CMK (cell line): Measurements from ENCODE around the gene BMI1.

Experiments used
- DNase-seq: peaks from one replicate; pipeline ENCODE4 v3.0.0-alpha.2; 2010; ENCODE audit warnings: low read depth

The BMI1 gene

GRCh38 chr10:22319980-22320558, 830 bp upstream of the BMI1 start:
- DNase-seq, result no peak

DNA sequence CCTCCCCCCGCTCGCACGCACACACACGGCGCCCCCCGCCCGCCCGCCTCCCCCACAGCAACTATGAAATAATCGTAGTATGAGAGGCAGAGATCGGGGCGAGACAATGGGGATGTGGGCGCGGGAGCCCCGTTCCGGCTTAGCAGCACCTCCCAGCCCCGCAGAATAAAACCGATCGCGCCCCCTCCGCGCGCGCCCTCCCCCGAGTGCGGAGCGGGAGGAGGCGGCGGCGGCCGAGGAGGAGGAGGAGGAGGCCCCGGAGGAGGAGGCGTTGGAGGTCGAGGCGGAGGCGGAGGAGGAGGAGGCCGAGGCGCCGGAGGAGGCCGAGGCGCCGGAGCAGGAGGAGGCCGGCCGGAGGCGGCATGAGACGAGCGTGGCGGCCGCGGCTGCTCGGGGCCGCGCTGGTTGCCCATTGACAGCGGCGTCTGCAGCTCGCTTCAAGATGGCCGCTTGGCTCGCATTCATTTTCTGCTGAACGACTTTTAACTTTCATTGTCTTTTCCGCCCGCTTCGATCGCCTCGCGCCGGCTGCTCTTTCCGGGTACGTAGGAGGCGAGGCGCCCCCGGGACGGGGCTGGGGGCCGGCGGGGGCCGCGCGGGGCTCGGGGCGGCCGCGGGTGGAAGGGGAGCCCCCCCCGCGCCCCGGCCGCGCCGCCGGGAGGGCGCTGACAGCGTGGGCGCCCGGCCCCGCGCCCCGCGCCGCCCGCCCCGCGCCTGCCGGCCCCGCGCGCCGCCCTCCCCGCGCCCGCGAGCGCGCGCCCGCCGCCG, 441 bp downstream of the BMI1 start:
- peak; percentile 36 for DNase-seq

- DNase-seq, result no peak
Measured at GRCh38 chr10:22321924-22322640, 1.2 kb downstream of the BMI1 start.

DNA sequence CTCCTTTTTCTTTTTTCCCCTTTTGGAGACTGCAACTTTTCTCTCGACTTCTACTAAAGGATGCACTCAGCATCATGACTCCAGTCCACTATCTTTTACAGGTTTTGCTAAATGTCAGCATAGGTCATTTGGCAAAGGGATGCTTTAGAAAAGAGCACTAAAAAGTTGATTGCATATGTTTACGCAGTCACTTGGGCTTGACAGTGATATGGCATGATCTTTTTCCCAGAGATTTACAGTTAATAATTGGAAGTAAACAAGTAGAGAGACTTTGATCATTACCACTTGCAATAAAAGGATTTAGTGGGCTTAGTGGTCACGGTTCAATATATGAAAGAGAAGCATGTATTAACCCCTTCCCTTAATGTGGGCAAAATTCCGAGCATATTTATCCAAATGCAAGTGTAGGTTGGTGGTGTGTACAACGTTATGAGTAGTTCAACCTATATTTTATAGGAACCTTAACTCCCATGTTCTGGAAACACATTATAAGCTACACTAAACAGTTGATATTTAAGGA, 1.8 kb downstream of the BMI1 start:
- DNase-seq, result no peak

GRCh38 chr10:22323538-22324305, 2.8 kb downstream of the BMI1 start:
- no peak for DNase-seq

GRCh38 chr10:22324413-22324812, 3.5 kb downstream of the BMI1 start:
- DNase-seq, result no peak

DNA sequence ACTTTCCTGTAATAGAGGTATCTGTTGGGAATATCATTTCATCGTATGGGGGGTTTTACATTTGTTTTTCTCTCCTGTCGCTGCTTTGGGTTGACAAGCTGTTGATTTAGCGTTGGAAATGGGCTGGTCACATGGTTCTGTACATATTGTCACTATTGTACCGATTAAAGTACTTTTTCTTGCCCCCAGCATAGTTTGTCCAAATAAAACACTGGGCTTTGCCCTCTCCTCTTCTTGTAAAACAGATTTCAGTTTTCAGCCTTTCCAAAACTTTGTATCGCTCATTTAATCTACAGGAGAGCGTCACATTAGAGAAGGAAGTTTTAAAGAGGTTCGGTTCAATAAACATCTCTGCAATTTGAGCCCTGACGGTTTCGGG, 4.0 kb downstream of the BMI1 start:
- DNase-seq, result no peak

- DNase-seq, result no peak
Measured at GRCh38 chr10:22325272-22326144, 4.6 kb downstream of the BMI1 start.

GRCh38 chr10:22326145-22326702, 5.3 kb downstream of the BMI1 start:
- no peak for DNase-seq

- no peak for DNase-seq
Measured at GRCh38 chr10:22329150-22329549, 8.3 kb downstream of the BMI1 start.

- no peak for DNase-seq
Measured at GRCh38 chr10:22332116-22332692, 11.3 kb downstream of the BMI1 start.

DNA sequence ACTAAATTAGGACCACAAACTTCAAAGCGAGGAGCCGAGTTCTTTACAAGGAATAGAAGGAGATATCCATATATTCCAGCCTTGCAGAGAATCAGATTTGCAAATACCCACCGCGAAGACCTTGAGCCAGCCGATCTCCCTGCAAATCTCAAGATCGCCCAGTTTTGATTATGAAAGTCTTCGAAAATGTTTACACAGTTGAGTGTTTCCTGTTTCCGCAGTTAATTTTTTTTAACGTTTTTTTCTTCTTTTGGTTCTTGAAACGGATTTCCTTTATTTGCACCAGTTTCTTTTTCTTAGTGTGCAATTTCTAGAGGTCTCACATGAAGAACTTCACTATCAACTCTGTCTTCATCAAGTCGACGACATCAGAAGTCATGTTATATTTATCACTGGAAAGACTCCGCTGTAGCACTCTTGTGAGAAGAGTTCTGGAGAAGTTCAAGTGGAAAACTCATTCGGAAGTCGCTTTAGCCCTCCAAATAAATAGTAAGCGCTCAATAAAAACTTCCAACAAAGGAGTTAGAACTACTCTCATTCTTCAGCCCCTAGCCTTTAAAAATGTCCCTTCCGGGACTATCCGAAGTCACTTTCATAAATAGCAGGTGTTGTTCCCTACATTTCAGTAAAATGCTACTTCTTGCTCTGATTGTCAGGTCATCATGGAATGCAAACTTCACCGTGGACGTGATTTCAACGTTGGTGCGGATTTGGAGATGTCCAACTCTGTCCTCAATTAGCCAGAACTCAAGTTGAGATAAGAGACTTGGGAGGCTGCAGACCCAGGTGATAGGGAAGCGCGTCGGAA, 12.5 kb downstream of the BMI1 start:
- no peak for DNase-seq

- no peak for DNase-seq
Measured at GRCh38 chr10:22333975-22334282, 13.0 kb downstream of the BMI1 start.

DNA sequence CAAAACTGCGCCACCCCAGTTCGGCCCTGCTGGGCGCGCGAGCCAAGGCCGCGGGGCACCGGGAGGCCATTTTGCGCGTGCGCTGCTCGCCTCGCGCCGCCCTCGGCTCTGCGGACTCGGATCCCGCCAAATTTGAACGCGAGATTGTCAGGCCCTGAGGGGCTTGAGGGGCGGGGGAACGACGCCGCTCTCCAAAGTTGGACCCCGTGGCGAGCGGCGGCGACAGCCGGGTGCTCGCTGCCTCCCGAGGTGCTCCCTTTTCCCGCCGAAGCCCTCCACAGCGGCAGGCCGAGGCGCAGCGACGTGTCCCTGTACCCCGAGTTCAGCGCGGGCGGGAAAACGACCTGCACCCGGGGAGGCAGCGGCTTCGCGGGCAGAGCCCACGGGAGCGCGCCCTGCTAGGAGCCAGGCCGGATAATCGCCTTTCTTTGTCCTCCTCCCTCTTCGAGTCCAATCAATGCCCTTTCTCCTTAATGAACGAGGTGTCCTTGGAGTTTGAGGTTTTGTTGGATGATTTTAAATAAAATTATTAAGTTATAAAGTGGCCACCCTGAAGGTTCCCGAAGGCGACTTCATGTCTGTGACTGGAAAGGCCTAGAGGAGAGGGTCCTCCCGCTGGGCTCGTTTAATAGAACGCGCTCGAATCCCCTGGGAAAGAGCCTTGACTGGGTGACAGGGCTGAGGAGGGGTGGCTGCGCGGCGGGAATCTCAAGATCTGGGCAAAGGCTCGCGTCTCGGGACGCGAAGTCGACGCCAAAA, 13.7 kb downstream of the BMI1 start:
- no peak for DNase-seq

DNA sequence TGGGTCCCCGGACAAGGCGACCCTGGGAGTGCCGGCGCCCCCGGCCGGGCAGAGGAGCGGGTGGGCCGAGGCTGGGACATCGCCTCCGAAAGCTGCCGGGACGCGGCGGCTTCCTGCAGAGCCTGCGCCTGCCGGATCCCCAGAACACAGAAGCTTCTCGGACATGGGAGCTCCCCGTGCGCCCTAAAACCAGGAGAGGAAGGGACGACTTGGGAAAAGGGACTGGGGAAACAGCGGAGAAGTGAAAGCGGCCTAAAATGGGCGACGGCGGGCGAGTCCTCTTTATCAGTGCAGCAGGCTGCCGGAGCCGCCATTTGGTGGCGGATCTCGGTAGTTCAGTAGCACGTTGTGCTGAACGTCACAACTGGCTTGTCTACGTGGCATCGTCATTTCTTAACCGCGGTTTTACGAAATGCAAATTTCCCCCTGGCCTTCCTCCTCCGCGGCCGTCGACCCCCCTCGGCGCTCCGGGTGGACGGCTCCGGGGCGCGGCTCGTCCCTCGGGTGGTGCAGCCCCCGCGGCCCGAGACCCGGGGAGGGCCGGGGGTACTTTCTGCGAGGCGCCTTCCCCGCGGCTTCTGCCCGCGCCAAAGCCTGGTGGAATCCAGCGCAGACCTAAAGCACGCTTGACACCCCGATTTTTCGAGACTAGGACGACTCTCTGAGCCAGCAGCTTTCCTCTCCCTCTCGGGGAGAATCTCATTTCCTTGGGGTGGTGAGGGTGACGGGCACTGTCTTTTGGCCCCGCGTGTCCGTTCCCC, 14.5 kb downstream of the BMI1 start:
- DNase-seq, result no peak

- DNase-seq, result no peak
Measured at GRCh38 chr10:22338185-22338900, 17.4 kb downstream of the BMI1 start.

- no peak for DNase-seq
Measured at GRCh38 chr10:22338931-22339330, 18.0 kb downstream of the BMI1 start.
